ENCODE data around the gene MAEA. TPM values are rescaled to one million over a fixed set of nuclear protein-coding genes. Genes with fewer than 3 reads are reported as not detected.

The MAEA gene
- total and polyA plus RNA-seq, 4 donors = 20.9 to 33.9 (median 29.8) TPM

DNA sequence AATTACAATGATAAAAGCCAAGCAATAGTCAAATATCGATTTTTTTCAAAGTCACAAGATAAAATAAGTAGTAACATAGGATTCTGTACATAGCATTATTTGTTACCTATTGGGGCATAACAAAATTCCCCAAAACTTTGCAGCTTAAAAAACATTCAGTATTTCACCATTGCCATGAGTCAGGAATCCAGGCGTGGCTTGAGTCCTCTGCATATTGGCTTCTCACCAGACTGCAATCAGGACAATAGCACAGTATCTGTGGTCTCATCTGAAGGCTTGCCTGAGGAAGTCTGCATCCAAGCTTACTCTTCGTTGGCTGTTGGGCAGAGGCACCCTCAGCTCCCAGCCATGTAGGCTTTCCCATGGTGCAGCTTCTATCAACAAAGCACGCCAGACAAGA lies 34.5 kb upstream of the MAEA start:
- no peak overlapping the region for H3K27ac ChIP-seq (ENCODE audit: low read depth in 1 of 2, low read length in 2 of 2)
- 95% methylated on average over 4 of the region's 4 CpGs for WGBS
- H3K27me3 ChIP-seq (ENCODE audit: control insufficient read depth in 4 of 4, insufficient read depth in 4 of 4, low read length in 3 of 4) = no peaks in the 10 kb centered on the region
- H3K36me3 ChIP-seq (ENCODE audit: control insufficient read depth in 4 of 4, insufficient read depth in 3 of 4, low read depth in 1 of 4, low read length in 3 of 4) = peaks cover 0 to 9% (median 2%) of the 10 kb centered on the region in 4 donors
- H3K4me3 ChIP-seq (ENCODE audit: low read depth in 1 of 3, low read length in 3 of 3) = no peak overlapping the region
- TF ChIP-seq RXRA (IDR thresholded peaks at IDR 0.05) = no peak
- TF ChIP-seq, protein P1, sequence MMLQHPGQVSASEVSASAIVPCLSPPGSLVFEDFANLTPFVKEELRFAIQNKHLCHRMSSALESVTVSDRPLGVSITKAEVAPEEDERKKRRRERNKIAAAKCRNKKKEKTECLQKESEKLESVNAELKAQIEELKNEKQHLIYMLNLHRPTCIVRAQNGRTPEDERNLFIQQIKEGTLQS (IDR thresholded peaks at IDR 0.05) = no peak
- no peak for TF ChIP-seq SP1 (IDR thresholded peaks at IDR 0.05)
- TF ChIP-seq EGR1 (IDR thresholded peaks at IDR 0.05; ENCODE audit: low read depth in 2 of 2) = no peak
- no peak for TF ChIP-seq GABPA (IDR thresholded peaks at IDR 0.05 in 1 of 2, conservative IDR thresholded peaks at IDR 0.05 in 1 of 2)
- TF ChIP-seq, protein P2, sequence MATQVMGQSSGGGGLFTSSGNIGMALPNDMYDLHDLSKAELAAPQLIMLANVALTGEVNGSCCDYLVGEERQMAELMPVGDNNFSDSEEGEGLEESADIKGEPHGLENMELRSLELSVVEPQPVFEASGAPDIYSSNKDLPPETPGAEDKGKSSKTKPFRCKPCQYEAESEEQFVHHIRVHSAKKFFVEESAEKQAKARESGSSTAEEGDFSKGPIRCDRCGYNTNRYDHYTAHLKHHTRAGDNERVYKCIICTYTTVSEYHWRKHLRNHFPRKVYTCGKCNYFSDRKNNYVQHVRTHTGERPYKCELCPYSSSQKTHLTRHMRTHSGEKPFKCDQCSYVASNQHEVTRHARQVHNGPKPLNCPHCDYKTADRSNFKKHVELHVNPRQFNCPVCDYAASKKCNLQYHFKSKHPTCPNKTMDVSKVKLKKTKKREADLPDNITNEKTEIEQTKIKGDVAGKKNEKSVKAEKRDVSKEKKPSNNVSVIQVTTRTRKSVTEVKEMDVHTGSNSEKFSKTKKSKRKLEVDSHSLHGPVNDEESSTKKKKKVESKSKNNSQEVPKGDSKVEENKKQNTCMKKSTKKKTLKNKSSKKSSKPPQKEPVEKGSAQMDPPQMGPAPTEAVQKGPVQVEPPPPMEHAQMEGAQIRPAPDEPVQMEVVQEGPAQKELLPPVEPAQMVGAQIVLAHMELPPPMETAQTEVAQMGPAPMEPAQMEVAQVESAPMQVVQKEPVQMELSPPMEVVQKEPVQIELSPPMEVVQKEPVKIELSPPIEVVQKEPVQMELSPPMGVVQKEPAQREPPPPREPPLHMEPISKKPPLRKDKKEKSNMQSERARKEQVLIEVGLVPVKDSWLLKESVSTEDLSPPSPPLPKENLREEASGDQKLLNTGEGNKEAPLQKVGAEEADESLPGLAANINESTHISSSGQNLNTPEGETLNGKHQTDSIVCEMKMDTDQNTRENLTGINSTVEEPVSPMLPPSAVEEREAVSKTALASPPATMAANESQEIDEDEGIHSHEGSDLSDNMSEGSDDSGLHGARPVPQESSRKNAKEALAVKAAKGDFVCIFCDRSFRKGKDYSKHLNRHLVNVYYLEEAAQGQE (IDR thresholded peaks at IDR 0.05) = no peak
- no peak for TF ChIP-seq RAD21 (IDR thresholded peaks at IDR 0.05)
- H3K9ac ChIP-seq (ENCODE audit: low read depth in 1 of 2, low read length in 2 of 2) = no peak overlapping the region
- no peak for DNase-seq (ENCODE audit: low spot score)
- peaks cover 0 to 7% (median under 1%) of the 10 kb centered on the region in 4 donors for H3K9me3 ChIP-seq (ENCODE audit: control insufficient read depth in 4 of 4, low read length in 3 of 4)
- peaks cover 0 to 12% (median 8%) of the 10 kb centered on the region in 4 donors for H3K4me1 ChIP-seq (ENCODE audit: control insufficient read depth in 4 of 4, insufficient read depth in 4 of 4, low read length in 3 of 4)

DNA sequence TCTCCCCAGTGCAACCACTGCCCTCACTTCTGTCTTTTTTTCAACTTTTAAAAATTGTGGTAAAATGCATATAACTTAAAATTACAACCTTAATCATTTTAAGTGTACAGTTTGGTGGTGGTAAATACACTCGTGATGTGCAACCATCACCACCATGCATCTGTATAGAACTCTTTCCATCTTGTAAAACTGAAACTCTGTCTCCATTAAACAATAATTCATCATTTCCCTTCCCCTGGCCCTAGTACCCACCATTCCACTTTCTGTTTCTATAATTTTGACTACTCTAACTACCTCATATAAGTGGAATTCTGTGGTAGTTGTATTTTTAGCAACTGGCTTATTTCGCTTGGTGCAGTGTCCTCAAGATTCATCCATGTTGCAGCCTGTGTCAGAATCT lies 34.0 kb upstream of the MAEA start:
- H3K4me1 ChIP-seq (ENCODE audit: control insufficient read depth in 4 of 4, insufficient read depth in 4 of 4, low read length in 3 of 4) = peaks cover 0 to 7% (median 3%) of the 10 kb centered on the region in 4 donors
- H3K9me3 ChIP-seq (ENCODE audit: control insufficient read depth in 4 of 4, low read length in 3 of 4) = peaks cover 0 to 7% (median under 1%) of the 10 kb centered on the region in 4 donors
- no peak for DNase-seq (ENCODE audit: low spot score)
- no peak overlapping the region for H3K9ac ChIP-seq (ENCODE audit: low read depth in 1 of 2, low read length in 2 of 2)
- H3K27me3 ChIP-seq (ENCODE audit: control insufficient read depth in 4 of 4, insufficient read depth in 4 of 4, low read length in 3 of 4) = no peaks in the 10 kb centered on the region
- H3K4me3 ChIP-seq (ENCODE audit: low read depth in 1 of 3, low read length in 3 of 3) = no peak overlapping the region
- WGBS = 92% methylated on average over 2 of the region's 2 CpGs
- TF ChIP-seq, protein P3, sequence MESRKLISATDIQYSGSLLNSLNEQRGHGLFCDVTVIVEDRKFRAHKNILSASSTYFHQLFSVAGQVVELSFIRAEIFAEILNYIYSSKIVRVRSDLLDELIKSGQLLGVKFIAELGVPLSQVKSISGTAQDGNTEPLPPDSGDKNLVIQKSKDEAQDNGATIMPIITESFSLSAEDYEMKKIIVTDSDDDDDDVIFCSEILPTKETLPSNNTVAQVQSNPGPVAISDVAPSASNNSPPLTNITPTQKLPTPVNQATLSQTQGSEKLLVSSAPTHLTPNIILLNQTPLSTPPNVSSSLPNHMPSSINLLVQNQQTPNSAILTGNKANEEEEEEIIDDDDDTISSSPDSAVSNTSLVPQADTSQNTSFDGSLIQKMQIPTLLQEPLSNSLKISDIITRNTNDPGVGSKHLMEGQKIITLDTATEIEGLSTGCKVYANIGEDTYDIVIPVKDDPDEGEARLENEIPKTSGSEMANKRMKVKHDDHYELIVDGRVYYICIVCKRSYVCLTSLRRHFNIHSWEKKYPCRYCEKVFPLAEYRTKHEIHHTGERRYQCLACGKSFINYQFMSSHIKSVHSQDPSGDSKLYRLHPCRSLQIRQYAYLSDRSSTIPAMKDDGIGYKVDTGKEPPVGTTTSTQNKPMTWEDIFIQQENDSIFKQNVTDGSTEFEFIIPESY (IDR thresholded peaks at IDR 0.05) = no peak
- TF ChIP-seq, protein P1 (IDR thresholded peaks at IDR 0.05) = no peak
- TF ChIP-seq YY1 (IDR thresholded peaks at IDR 0.05) = no peak
- TF ChIP-seq EGR1 (IDR thresholded peaks at IDR 0.05; ENCODE audit: low read depth in 2 of 2) = no peak
- TF ChIP-seq, protein P4, sequence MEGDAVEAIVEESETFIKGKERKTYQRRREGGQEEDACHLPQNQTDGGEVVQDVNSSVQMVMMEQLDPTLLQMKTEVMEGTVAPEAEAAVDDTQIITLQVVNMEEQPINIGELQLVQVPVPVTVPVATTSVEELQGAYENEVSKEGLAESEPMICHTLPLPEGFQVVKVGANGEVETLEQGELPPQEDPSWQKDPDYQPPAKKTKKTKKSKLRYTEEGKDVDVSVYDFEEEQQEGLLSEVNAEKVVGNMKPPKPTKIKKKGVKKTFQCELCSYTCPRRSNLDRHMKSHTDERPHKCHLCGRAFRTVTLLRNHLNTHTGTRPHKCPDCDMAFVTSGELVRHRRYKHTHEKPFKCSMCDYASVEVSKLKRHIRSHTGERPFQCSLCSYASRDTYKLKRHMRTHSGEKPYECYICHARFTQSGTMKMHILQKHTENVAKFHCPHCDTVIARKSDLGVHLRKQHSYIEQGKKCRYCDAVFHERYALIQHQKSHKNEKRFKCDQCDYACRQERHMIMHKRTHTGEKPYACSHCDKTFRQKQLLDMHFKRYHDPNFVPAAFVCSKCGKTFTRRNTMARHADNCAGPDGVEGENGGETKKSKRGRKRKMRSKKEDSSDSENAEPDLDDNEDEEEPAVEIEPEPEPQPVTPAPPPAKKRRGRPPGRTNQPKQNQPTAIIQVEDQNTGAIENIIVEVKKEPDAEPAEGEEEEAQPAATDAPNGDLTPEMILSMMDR (IDR thresholded peaks at IDR 0.05; ENCODE audit: low read depth, low read length, missing input control) = no peak
- TF ChIP-seq RXRA (IDR thresholded peaks at IDR 0.05) = no peak
- TF ChIP-seq, protein P5, sequence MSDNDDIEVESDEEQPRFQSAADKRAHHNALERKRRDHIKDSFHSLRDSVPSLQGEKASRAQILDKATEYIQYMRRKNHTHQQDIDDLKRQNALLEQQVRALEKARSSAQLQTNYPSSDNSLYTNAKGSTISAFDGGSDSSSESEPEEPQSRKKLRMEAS (IDR thresholded peaks at IDR 0.05) = no peak
- TF ChIP-seq HNF4A (conservative IDR thresholded peaks at IDR 0.05) = no peak
- no peak for TF ChIP-seq HNF4G (IDR thresholded peaks at IDR 0.05)
- TF ChIP-seq, protein P2 (IDR thresholded peaks at IDR 0.05) = no peak
- no peak for TF ChIP-seq SP1 (IDR thresholded peaks at IDR 0.05)
- TF ChIP-seq FOXA2 (IDR thresholded peaks at IDR 0.05) = no peak
- no peak for TF ChIP-seq JUND (IDR thresholded peaks at IDR 0.05)
- no peak for TF ChIP-seq RAD21 (IDR thresholded peaks at IDR 0.05)
- no peak for TF ChIP-seq FOXA1 (IDR thresholded peaks at IDR 0.05)
- no peak for TF ChIP-seq GABPA (IDR thresholded peaks at IDR 0.05 in 1 of 2, conservative IDR thresholded peaks at IDR 0.05 in 1 of 2)
- no peak for TF ChIP-seq TAF1 (conservative IDR thresholded peaks at IDR 0.05)
- no peak for TF ChIP-seq NR2F2 (IDR thresholded peaks at IDR 0.05)
- H3K36me3 ChIP-seq (ENCODE audit: control insufficient read depth in 4 of 4, insufficient read depth in 3 of 4, low read depth in 1 of 4, low read length in 3 of 4) = peaks cover 0 to 9% (median 2%) of the 10 kb centered on the region in 4 donors
- no peak overlapping the region for H3K27ac ChIP-seq (ENCODE audit: low read depth in 1 of 2, low read length in 2 of 2)

All from liver (tissue), 9 donors.